Fibroblast of skin of left quadriceps (primary cell): ENCODE results near the gene UBE2J2.
"Not testable (repeated sequence)": the region's sequence is repeated elsewhere in the genome, so short reads cannot be mapped to it uniquely, and the experiment has no call there.

ENCODE experiments used
- DNase-seq, 2 experiments: peaks; one replicate each; pipeline ENCODE4 v3.0.0-alpha.2; 2013; ENCODE audit warnings: low read depth in 2 of 2

UBE2J2 gene

DNA sequence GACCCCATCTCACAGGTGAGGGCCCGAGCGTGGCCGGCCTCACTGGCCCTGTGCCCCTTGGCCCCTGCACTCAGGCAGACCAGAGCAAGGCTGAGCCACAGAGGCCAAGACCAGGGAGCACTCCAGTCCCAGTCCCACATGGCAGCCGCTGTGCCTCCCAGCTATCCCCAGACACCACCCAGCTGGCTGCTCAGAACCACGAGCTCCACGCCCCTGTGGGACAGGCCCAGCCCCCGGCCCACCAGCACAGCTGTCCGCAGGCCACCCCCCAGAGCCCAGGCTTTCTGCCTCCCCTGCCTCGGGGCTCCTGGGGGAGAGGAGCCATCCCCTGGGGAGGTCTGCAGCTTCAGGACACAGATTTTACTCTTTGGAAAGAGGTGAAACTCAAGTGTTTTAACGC is 18.0 kb downstream of the UBE2J2 start:
- no peak for DNase-seq

DNA sequence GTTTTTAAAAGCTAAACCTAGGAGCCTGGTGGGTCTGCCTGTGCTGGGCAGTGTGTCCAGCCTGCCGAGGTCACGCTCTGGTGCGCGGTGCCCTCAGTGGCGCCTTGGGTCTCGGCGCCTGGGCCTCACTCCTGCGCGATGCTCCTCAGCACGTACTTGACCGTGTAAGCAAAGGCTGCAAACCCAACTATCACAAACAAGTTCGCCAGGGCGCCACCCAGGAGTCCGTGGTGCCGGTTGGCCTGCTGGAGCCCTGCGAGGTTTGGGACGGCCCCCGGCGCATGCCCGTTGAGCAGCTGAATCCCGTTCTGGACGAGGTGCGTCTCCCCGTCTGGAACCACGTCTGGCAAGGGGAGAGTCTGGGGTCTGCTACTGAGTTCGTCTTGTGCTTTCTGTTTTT is 18.6 kb downstream of the UBE2J2 start:
- no peak for DNase-seq

DNA sequence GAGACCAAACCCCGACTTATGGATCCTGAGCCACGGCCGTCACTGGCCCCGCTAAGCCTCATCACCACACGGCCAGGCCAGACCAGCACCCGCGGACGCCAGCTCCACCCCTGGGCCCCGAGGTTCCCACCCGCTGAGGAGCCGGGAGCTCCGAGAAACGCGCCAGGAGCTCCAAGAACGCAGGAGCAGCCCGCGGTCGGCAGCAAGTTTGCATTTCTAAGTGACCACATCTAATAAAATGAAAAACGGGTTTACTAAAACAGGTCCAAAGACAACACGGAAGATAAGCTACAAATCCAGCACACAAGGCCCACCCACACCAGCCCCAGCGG is 19.0 kb downstream of the UBE2J2 start:
- DNase-seq = no peak

DNA sequence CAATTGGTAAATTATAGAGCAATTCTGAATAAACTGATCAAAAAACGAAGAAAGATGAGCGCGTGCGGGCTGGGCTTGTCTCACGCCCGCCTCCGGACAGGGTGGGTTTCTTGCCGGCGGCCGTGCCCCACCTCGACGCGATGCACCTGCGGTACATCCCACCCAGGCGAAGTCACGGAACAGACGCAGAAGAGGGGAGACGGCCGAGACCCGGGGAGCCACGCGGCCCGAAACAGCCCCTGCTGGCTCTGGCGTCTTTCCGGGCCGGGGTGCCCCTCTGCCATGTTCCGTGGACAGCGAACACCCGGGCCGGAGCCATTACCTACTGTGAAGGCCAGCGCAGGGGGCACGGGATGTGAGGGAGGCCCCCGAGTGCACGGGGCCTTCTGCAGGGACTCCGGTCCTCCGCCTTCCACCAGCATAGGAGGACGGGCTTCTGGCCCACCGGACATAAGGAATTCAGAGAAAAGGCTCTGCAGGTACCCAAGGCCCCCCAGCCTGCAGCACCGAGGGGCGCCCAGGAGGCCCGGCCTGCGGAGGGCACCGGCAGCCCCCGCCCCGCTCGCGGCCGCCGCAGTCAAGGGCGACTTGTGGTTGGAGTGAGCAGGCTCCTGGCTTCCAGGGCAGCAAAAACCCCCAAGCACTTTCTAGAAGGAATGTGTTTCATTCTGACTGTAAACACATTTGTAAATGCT is 19.5 kb downstream of the UBE2J2 start:
- DNase-seq = no peak

DNA sequence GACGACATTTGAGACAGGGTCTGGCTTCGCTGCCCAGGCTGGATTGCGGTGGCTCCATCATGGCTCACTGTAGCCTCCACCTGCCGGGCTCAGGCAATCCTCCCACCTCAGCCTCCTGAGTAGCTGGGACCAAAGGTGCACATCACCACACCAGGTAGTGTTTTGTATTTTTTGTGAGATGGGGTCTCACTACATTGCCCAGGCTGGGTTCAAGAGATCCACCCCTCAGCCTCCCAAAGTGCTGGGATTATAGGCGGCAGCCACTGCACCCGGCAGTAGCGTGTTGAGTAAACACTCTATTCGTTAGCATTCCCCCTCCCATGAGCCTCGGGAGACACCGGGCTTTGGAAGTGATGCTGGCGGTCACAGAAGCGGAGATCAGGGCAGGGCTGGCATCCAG is 20.3 kb downstream of the UBE2J2 start:
- DNase-seq = no peak

DNA sequence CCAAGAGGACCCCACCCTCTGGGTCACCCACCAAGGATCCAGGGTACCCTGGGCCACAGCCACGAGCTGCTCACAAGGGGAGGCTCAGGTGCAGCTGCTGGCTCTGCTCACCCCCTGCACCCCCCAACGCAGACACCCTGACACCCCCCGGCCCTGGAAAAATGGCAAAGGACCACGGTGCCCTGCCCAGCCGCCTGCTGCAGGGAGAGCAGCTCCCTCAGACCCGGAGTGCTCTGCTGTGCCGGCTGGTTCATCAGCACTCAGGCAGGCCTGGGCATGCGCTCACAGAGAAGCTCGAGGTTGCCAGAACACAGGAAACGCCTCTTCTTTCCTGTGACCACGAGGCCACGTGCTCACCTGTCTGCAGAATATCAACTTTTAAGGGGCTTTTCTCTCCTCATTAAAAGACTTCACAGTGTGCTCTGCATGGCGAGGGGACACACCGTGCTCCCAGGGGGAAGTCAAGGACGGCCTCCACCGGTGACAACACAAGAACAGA is 22.8 kb downstream of the UBE2J2 start:
- no peak for DNase-seq

DNA sequence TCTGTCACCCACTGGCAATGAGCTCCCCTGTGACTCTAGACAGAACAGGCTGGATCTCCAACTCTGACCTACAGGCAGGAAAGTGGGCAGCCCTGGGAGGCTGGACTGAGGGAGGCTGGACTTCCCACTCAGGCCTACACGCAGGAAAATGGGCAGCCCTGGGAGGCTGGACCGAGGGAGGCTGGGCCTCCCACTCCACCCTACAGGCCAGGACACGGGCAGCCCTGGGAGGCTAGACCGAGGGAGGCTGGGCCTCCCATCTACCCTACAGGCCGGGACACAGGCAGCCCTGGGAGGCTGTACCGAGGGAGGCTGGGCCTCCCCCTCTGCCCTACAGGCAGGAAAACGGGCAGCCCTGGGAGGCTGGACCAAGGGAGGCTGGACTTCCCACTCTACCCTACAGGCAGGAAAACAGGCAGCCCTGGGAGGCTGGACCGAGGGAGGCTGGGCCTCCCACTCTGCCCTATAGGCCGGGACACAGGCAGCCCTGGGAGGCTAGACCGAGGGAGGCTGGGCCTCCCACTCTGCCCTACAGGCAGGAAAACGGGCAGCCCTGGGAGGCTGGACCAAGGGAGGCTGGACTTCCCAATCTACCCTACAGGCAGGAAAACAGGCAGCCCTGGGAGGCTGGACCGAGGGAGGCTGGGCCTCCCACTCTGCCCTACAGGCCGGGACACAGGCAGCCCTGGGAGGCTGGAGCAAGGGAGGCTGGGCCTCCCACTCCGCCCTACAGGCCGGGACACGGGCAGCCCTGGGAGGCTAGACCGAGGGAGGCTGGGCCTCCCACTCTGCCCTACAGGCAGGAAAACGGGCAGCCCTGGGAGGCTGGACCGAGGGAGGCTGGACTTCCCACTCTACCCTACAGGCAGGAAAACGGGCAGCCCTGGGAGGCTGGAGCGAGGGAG is 25.4 kb downstream of the UBE2J2 start:
- DNase-seq = not testable (repeated sequence)

DNA sequence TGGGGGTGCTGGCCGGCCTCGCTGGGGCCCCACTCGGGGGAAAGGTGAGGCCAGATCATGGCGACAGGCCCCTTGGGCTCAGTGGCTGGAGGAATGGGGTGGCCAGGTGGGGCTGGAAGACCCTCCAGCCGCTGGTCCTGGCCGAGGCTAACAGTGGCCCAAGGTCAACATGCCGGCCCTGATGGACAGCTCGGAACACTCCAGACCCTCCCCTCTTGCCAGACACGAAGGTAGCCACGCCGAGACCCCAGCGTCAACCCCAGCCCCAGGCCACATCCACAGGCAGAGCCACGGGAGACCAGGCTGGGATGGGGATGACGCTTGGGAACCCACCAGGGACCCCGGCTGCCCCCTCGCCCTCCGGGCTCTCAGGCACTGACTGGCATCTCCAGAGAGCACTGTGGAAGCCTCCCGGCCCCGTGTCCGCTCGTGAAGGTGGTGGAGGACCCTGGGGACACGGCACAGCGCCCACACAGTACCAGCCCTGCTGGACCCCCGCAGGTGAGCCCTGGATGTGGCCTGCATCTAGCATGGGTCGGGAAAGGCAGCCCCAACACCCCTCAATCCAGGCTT is 26.2 kb downstream of the UBE2J2 start:
- no peak for DNase-seq

DNA sequence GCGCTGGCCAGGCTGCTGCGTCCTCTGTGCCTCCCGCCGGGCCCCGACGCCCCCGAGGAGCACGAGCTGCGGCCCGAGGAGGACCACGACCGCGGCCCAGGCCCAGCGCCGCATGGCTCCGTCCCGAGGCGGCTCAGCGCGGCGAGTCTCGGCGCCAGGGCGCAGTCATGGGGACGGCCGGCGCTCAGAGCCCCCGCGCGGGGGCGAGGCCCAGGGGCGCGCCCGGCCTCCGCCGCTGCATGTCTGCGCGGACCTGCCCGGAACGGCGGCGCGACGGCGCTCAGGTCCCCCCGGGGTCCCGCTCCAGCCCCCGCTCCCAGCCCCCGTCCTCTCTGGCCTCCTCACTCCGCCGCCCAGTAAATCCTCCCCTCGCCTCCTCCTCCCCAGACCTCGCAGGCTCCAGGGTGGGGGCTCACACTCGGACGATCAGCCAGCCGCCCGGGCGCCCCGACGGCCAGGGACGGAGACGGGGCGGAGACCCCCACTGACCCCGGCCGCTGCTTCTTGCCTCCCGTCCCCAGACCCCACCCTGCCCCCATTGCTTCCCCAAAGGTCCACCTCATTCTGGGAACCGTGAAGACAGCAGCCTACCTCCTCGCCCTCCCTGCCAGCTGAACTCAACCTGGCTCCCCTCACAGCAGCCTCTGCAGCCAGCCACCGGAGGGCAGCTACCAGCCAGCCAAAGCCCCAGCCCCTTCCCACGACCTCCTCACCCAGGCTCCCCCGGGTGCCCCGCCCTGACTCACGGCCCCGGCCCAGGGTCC is 26.9 kb downstream of the UBE2J2 start, which contains the start of gene C1QTNF12:
C1QTNF12 (minus strand) TSS at position 146 of the 764 bp plus-strand sequence; CDS start at position 114, 32 bp downstream.
- DNase-seq = no peak

DNA sequence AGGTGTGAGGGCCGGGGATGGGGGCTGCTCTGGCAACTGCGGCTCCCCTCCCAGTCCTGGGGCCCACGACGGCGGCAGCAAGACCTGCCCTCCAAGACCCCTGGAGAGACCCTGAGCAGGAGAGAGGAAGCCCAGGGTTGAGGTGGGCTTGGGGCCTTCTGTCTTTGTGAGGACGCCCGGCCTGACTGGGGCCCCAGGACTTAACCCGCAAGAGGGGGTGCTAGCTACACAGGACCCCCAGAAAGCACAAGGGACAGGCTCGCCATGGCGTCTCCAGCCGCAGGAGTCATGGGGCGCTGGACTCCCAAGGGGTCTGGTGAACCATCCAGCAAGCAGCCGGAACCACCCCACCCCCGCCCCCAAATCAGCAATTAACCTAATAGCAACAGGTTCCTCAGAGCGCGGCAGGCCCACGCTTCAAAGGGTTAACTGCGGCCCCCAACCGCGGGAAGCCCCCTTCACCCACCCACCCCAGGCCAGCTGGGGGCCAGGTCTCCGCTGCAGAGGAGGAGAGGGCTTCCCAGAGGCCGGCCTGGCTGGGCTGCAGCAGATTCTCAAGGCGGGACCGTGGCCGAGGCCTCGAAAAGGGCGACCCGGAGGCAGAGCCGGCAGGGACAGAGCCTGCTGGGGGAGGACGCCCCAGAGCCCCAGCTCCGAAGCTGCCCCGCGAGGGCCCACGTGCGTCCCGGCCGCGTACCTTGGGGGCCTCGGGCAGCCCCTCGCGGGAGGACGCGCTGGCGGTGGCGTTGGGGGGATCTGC is 27.7 kb downstream of the UBE2J2 start:
- DNase-seq = no peak

DNA sequence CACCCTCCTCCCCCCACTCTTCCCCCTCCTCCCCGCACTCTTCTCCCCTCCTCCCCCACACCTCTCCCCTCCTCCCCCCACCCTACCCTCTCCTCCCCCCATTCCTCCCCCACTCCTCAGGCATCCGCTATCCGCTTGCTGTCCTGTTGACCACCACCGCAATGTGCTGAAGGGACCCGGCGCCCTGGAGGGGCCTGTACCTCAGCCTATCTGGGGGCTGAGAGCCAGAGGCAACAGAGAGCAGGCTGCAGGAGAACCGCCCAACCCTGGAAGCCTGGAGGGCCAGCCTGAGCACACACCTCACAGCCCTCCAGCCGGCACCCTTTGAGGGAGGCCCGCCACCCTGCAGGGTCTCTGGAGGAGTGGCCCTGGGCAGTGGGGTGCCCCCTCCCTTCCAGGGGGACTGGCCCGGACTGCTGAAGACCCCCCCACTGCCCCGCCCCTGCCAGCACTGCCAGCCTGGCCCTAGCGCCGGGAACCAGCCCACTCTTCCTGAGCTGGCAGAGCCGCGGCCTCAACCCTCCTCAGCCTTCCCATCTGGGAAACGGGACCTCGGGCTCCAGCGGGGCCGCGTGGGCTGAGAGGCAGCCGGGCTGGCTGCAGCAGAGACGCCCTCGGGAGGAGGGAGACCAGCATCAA is 28.4 kb downstream of the UBE2J2 start:
- DNase-seq = no peak

DNA sequence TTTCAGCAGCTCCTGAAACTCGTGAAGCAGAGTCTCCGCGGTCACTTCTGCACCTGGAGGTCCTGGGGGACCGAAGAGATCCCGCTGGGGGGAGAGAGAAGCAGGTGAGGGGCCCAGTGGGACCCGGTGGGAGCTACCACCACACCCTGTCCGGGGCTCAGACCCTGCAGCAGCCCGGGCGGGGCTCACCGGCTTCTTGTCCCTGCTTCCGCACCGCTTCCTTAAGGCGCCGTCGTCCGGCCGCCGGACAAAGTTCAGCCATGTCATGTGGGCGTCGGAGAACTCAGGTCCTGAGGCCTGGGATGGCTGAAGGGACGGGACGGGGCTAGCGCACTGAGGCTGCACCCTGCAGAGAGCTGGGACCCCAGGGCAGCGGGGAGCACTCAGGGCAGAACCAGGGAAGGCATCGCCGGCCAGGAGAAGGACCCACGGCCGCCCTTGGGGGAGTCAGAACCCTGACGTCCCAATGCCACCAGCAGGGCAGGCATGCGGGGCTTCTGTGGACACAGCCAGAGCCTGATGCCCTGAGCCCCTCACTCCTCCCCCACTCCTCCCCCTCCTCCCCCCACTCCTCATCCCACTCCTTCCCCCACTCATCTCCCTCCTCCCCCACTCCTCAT is 29.4 kb downstream of the UBE2J2 start:
- DNase-seq = no peak

DNA sequence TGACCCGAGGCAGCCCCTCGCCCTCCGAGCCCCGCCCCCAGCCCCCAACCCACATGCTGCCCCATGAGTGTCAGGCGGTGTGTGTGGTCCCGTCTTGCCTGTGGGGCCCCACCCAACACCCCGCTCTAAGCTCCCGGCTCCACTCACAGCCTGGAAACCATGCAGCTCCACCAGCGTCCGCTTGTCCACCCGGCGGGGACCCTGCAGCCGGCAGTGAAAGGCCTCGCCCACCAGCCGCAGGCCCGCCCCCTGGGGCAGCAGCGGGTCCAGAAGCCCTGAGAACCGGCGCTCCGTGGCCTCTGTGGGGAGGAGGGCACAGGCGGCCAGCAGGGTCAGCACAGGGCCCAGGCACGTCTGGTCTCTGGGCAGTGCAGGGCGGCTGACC is 29.9 kb downstream of the UBE2J2 start:
- no peak for DNase-seq

DNA sequence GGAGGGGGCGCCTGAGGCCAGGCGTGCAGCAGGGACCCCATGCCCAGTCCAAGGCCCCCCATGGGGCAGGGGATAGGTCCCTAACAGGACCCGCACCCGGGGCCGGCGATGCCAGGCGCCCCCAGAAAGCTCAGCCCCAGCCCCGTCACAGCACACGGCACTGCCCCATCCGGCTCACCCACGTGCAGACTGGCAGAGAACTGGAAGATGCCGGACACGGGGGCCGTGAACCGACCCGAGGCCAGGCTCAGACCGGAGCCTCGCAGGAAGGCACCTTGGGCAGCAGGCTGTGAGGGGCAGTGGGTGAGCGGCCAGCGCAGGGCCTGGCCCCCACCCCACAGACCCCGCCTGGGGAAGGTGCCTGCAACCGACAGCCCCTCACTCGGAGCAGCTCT is 30.4 kb downstream of the UBE2J2 start:
- no peak for DNase-seq

DNA sequence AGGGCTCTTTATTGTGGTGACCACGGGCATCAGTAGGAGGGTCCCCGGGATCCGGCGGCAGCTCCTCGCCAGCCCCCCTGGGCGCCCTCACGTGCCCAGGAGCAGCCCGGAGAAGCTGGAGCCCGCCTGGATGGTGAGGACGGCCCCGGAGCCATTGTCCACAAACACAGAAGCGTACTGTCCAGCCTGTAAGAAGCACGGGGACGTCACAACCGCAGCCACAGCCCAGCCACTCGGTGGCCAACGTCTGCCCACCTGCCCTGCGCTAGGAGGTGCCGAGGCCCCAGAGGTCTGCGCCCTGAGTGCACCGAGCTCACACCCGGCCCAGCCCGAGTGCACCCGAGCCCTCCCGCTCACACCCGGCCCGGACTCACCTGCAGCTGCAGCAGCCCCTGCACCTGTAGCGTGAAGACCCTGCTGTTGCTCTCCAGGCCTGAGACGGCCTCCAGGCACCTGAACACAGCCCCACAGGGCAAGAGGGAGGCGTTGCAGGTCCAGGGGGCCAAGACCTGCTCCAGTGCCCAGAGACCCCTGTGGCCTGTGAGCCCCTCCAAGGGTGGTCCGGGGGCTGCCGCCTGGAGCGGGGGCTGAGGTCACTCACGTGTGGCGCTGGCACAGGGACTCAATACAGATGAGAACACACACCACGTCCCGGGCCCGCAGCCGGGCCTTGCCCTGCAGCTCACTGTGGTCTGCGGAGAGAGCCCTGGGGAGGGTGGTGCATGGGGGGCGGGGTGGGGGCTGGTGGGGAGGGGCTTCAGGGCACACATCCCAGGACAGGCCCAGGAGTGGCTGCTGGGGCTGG is 31.0 kb downstream of the UBE2J2 start:
- DNase-seq = no peak

DNA sequence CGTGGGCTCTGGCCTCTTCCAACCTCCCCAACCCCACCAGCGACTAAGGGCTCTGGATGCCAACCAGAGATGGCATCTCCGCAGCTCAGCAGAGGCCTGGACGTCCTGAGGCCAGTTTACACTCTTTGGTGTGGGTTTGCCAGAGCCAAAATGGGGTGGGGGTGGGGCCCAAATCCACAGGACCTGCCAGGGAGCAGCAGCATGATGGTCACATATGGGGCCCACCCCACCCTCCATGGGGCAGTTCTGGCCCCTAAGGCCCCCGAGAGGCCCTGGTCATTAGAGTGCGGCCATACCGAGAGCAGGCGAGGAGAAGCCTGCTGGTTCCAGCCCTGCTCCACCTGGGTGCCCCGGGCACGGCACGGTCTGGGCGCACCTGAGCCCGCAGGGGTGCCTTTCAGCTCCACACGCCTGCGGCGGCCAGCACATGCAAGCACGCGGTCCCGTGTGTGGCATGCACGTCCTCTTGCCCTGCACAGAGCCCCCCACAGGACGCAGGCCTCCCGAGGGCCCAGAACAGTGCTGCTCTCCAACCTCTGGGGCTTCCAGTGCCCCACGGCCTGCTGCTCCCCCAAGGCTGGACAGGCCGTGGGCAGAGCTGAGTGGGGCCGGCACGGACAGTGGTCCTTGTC is 31.9 kb downstream of the UBE2J2 start:
- no peak for DNase-seq

DNA sequence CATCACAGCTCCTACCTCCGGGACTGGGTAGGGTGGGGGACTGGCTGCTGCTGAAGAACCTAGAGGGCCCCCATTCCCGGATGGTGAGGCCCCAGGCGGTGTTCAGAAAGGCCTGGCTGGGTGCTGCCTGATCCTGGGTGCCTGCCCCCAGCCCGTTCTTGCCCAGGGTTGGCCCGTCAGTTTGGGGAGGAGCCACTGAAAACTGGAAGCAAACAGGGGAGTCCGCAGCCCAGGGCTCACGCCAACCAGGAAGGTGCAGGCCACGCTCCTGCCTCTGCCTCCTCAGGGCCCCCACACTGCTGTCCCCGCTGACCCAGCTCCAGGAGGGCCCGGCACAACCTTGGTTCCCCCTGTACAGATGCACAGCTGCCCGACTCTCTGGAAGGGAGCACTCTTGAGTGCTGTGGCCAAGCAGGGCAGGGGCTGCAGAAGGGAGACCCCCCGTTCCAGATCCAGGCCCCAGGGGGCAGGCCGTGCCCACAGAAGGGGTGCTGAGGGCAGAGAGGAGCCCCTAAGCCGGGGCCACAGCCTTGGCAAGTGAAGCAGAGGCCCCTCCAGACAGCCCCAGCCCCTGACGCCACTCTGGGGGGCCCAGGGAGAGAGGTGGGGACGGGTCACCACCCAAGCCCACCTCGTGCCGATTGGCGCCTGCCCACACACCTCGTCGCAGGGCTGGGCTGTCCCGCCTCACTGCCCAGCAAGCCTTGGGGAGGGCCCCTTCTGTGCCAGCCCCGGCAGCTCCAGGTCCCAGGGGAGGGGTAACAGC is 32.6 kb downstream of the UBE2J2 start:
- no peak for DNase-seq

DNA sequence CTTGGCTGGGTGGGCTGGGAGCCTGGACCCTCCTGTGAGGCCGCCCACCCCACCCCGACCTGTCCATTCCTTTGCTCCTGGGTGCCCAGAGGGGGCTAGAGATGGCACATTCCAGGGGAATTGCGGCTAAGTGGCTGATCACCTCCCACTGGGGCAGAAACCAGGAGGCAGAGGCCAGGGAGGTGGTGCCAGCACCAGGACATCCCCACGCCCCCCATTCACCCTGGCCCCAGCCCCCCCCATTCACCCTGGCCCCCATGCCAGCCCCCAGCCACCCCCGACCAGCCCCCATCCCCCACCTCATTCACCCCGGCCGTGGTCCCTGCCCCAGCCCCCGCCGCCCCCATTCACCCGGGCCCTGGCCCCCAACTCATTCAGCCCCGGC is 33.3 kb downstream of the UBE2J2 start:
- DNase-seq = no peak
